ENCODE data around the gene ARAP3. TPM values are rescaled to one million over a fixed set of nuclear protein-coding genes. Genes with fewer than 3 reads are reported as not detected.

Gene ARAP3
- total RNA-seq, 2 donors from 2014 or later, result 3.9 to 4.6 TPM

DNA sequence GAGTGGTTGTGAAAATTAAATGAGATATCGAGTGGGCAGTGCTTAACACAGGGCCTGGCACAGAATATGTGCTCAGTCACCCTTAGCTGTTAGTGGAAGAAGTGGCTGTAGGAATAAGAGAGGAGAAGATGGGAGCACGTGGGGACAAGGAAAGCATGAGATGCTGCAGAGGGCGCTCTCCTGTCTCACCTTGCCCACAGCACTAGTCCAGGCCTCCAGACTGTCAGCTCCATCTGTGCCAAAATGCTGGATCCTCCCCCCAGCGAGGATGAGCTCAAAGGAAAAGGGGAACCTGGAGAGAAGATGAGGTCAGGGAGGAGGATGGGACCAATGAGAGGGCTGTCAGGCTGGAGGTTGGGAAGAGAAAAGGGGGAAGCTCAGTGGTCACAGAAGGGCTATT, 12.5 kb downstream of the ARAP3 start:
- no peaks in the 10 kb centered on the region for H3K9me3 ChIP-seq
- no peak overlapping the region for H3K27ac ChIP-seq
- no peaks in the 10 kb centered on the region for H3K36me3 ChIP-seq (replicated peaks in 1 of 2; ENCODE audit: insufficient read depth in 1 of 2, low read depth in 2 of 2)
- H3K4me3 ChIP-seq, result no peak overlapping the region
- 65 to 77% methylated on average over 4 of the region's 4 CpGs for WGBS, 2 donors
- intact Hi-C loops (cut with DNase I), result no loop called here
- ATAC-seq (no peak), DNase-seq (no peak)
- H3K4me1 ChIP-seq, result peaks cover 7% of the 10 kb centered on the region
- TF ChIP-seq, protein P1, sequence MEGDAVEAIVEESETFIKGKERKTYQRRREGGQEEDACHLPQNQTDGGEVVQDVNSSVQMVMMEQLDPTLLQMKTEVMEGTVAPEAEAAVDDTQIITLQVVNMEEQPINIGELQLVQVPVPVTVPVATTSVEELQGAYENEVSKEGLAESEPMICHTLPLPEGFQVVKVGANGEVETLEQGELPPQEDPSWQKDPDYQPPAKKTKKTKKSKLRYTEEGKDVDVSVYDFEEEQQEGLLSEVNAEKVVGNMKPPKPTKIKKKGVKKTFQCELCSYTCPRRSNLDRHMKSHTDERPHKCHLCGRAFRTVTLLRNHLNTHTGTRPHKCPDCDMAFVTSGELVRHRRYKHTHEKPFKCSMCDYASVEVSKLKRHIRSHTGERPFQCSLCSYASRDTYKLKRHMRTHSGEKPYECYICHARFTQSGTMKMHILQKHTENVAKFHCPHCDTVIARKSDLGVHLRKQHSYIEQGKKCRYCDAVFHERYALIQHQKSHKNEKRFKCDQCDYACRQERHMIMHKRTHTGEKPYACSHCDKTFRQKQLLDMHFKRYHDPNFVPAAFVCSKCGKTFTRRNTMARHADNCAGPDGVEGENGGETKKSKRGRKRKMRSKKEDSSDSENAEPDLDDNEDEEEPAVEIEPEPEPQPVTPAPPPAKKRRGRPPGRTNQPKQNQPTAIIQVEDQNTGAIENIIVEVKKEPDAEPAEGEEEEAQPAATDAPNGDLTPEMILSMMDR (IDR thresholded peaks at IDR 0.05), result no peak
- TF ChIP-seq POLR2A (IDR thresholded peaks at IDR 0.05), result no peak
- H3K27me3 ChIP-seq, result no peaks in the 10 kb centered on the region

DNA sequence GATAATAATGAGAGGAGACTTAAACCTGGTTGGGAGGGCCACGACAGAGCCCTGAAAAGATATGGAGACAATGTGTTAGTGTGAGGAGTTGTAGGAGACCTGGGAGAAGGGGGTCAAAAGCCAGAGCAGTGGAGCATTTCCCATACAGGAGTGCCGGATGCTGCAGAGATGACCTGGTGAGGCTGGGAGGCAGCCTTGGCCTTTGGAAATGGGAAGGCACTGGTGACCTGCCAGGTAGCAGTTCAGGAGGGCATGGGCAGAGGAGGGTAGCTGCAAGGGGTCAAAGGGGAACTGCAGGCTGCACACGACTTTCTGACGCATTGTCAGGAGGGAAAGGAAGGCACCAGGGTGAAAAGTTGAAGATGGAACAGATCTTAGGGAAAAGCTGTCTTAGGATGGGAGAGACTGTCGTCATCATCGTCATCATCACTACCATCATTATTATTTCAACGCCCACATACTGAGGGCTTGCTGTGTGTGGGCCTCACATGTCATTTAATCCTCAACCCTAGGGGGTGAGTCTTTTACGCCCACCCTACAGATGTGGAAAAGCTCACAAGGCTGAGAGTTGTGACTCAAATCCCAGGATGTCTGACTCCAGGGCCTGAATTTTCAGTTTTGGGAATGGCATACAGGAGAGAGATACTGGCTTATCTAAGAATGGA, 13.3 kb downstream of the ARAP3 start:
- H3K9me3 ChIP-seq, result no peaks in the 10 kb centered on the region
- WGBS, 2 donors, result 62 to 74% methylated on average over 8 of the region's 8 CpGs
- no peak overlapping the region for H3K4me3 ChIP-seq
- no peak overlapping the region for H3K27ac ChIP-seq
- intact Hi-C loops (cut with DNase I), result no loop called here
- no peaks in the 10 kb centered on the region for H3K27me3 ChIP-seq
- peaks cover 7% of the 10 kb centered on the region for H3K4me1 ChIP-seq
- ATAC-seq (no peak), DNase-seq (no peak)
- TF ChIP-seq, protein P1 (IDR thresholded peaks at IDR 0.05), result no peak
- no peak for TF ChIP-seq POLR2A (IDR thresholded peaks at IDR 0.05)
- no peaks in the 10 kb centered on the region for H3K36me3 ChIP-seq (replicated peaks in 1 of 2; ENCODE audit: insufficient read depth in 1 of 2, low read depth in 2 of 2)

GRCh38 chr5:141665995-141666940, 15.8 kb downstream of the ARAP3 start:
- ATAC-seq (no peak), DNase-seq (no peak)
- Histone ChIP-seq H3K27ac (no peak overlapping the region), H3K36me3 (replicated peaks in 1 of 2; ENCODE audit: insufficient read depth in 1 of 2, low read depth in 2 of 2) (no peaks in the 10 kb centered on the region), H3K9me3 (no peaks in the 10 kb centered on the region), H3K4me3 (no peak overlapping the region), H3K27me3 (no peaks in the 10 kb centered on the region), H3K4me1 (peaks cover 7% of the 10 kb centered on the region)
- intact Hi-C loops (cut with DNase I), result no loop called here
- 89 to 94% methylated on average over 15 to 17 of the region's 18 CpGs for WGBS, 2 donors
- TF ChIP-seq POLR2A (IDR thresholded peaks at IDR 0.05), result no peak
- TF ChIP-seq, protein P1 (IDR thresholded peaks at IDR 0.05), result no peak

DNA sequence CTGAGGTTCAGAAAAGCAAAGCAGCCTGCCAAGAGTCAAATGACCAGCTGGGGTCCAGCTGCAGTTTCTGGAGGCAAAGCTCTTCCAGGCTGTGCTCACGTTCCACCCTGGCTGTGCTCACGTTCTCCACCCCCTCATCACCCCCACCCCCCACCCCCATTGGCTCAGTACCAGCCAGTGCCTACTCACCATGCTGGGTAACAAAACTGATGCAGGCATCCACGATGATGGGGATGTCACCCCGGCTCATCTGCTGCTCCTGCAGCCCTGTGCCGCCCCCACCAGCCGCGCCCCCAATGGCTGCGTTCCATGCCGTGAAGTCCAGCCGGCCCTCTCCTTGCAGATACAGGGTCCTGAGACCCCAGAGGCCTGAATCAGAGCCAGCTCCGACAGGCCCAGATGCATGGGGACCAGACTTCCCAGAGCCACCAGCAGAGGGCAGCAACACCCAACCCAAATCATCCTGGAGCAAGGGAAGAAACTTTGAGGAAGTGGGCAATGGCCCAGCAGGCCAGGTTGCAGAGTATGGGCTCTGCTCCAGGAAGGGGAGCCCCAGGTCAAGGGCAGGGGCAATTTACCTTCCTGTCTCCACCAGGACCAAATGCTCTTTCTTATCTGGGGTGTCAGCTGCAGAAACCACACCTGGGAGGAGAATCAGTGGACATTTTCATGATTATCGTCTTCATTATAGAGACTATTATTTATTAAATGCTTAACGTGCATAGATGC, 17.1 kb downstream of the ARAP3 start:
- 4 to 20% methylated on average over 5 to 12 of the region's 13 CpGs for WGBS, 2 donors
- TF ChIP-seq, protein P1 (IDR thresholded peaks at IDR 0.05), result peak; percentile 75 to 90 (median 87)
- no peak for TF ChIP-seq POLR2A (IDR thresholded peaks at IDR 0.05)
- peak overlapping the region in 1 of 4 donors; percentile 52 for H3K27ac ChIP-seq
- H3K4me1 ChIP-seq, result peaks cover 7% of the 10 kb centered on the region
- no peaks in the 10 kb centered on the region for H3K36me3 ChIP-seq (replicated peaks in 1 of 2; ENCODE audit: insufficient read depth in 1 of 2, low read depth in 2 of 2)
- intact Hi-C loops (cut with DNase I), result no loop called here
- H3K27me3 ChIP-seq, result no peaks in the 10 kb centered on the region
- ATAC-seq, result peak; percentile 97
- H3K4me3 ChIP-seq, result no peak overlapping the region
- no peaks in the 10 kb centered on the region for H3K9me3 ChIP-seq
- DNase-seq, result peak; percentile 88 to 94 (median 90)

Measured in body of pancreas (tissue), 4 donors.